Measurements from ENCODE around the gene FREM2.

Gene FREM2

DNA sequence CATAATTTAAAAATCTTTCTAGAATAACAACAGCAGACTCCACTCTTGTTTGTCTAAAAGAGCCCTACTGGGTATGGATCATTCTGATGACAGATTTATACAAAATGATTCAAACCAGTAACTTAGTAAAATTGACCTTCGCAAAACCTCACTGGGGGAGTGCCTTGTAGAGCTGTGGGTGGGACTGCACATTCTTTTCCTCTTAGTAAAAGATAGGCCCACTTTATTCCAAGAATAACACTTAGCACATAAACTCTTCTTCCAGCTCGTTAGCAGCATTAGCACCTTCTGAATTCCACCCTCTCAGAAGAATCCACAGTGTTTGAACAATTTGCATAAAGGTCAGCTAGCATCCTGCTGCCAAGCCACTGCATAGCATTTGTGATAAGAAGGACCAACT, 196.9 kb downstream of the FREM2 start:
- no peak for DNase-seq (ENCODE audit: low read depth)
- no peak overlapping the region for H3K4me3 ChIP-seq (ENCODE audit: low read depth, low read length)
- no peak for TF ChIP-seq MYC (IDR thresholded peaks at IDR 0.05; ENCODE audit: low read depth, low read length)
- TF ChIP-seq, protein P1, sequence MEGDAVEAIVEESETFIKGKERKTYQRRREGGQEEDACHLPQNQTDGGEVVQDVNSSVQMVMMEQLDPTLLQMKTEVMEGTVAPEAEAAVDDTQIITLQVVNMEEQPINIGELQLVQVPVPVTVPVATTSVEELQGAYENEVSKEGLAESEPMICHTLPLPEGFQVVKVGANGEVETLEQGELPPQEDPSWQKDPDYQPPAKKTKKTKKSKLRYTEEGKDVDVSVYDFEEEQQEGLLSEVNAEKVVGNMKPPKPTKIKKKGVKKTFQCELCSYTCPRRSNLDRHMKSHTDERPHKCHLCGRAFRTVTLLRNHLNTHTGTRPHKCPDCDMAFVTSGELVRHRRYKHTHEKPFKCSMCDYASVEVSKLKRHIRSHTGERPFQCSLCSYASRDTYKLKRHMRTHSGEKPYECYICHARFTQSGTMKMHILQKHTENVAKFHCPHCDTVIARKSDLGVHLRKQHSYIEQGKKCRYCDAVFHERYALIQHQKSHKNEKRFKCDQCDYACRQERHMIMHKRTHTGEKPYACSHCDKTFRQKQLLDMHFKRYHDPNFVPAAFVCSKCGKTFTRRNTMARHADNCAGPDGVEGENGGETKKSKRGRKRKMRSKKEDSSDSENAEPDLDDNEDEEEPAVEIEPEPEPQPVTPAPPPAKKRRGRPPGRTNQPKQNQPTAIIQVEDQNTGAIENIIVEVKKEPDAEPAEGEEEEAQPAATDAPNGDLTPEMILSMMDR (IDR thresholded peaks at IDR 0.05; ENCODE audit: low read depth, low read length), result no peak
- no peak for TF ChIP-seq POLR2A (IDR thresholded peaks at IDR 0.05; ENCODE audit: extremely low read depth, insufficient read length)
- TF ChIP-seq, protein P2, sequence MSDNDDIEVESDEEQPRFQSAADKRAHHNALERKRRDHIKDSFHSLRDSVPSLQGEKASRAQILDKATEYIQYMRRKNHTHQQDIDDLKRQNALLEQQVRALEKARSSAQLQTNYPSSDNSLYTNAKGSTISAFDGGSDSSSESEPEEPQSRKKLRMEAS (IDR thresholded peaks at IDR 0.05; ENCODE audit: low read depth, low read length), result no peak

DNA sequence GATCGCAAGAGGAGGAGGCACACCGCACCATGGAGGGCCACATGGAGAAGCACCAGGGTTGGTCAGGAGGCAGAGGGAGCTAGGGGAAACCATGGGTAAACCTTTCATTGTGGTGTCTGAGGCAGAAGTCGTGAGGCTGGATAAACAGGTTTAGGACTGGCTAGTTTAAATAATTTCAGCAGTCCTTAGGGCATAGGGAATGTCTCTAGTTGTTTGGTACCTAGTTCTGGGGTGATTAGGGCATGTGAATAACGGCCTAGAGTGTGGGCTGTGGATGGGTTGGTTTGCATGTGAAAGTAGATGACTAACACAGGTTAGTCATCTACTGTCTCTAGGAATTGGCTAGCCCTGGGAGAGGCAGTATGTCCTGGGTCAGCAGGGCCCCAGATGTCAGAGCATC, 201.4 kb downstream of the FREM2 start:
- no peak for DNase-seq (ENCODE audit: low read depth)
- no peak overlapping the region for H3K4me3 ChIP-seq (ENCODE audit: low read depth, low read length)
- no peak for TF ChIP-seq MYC (IDR thresholded peaks at IDR 0.05; ENCODE audit: low read depth, low read length)
- TF ChIP-seq, protein P1 (IDR thresholded peaks at IDR 0.05; ENCODE audit: low read depth, low read length), result no peak
- TF ChIP-seq, protein P2 (IDR thresholded peaks at IDR 0.05; ENCODE audit: low read depth, low read length), result no peak
- no peak for TF ChIP-seq POLR2A (IDR thresholded peaks at IDR 0.05; ENCODE audit: extremely low read depth, insufficient read length)

DNA sequence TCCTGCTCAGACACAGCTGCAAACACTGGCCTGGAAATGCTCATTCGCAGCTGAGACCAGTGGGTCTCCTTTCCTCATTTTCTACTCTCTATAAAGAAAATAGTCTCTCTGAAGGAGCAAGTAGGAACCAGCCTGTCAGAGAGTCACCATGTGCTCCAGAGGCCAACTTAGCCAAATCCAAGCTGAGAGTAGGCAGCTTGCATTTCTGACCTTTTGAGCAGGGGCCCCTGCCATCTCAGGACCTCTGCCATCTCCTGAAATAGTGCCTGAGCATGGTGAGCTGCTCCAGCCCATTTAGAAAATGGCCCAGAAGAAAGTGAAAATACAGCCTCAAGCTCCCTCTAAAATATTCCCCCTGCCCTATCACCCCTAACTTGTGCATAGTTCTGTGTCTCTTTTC, 208.2 kb downstream of the FREM2 start:
- H3K4me3 ChIP-seq (ENCODE audit: low read depth, low read length), result no peak overlapping the region
- no peak for DNase-seq (ENCODE audit: low read depth)
- no peak for TF ChIP-seq MYC (IDR thresholded peaks at IDR 0.05; ENCODE audit: low read depth, low read length)
- TF ChIP-seq, protein P2 (IDR thresholded peaks at IDR 0.05; ENCODE audit: low read depth, low read length), result no peak
- TF ChIP-seq, protein P1 (IDR thresholded peaks at IDR 0.05; ENCODE audit: low read depth, low read length), result no peak
- no peak for TF ChIP-seq POLR2A (IDR thresholded peaks at IDR 0.05; ENCODE audit: extremely low read depth, insufficient read length)

DNA sequence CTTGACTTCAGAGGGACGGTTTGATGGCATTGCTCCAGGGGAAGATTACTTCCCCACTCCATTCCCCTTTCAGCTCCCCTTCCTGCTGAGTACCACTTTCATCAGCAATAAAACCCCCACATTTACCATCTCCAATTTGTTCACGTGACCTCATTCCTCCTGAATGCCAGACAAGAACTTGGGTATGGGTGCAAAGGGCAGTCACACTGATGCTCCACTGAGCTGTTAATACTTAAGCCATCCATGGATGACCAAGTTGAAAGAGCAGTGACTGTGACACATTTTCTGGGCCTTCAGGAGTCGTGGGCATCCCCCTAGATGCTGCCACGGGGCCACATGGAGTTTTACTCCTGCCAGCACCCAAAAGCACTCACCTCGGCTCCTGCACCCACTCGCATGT, 210.6 kb downstream of the FREM2 start:
- no peak for DNase-seq (ENCODE audit: low read depth)
- TF ChIP-seq MYC (IDR thresholded peaks at IDR 0.05; ENCODE audit: low read depth, low read length), result no peak
- TF ChIP-seq, protein P1 (IDR thresholded peaks at IDR 0.05; ENCODE audit: low read depth, low read length), result no peak
- TF ChIP-seq POLR2A (IDR thresholded peaks at IDR 0.05; ENCODE audit: extremely low read depth, insufficient read length), result no peak
- TF ChIP-seq, protein P2 (IDR thresholded peaks at IDR 0.05; ENCODE audit: low read depth, low read length), result no peak
- no peak overlapping the region for H3K4me3 ChIP-seq (ENCODE audit: low read depth, low read length)

DNA sequence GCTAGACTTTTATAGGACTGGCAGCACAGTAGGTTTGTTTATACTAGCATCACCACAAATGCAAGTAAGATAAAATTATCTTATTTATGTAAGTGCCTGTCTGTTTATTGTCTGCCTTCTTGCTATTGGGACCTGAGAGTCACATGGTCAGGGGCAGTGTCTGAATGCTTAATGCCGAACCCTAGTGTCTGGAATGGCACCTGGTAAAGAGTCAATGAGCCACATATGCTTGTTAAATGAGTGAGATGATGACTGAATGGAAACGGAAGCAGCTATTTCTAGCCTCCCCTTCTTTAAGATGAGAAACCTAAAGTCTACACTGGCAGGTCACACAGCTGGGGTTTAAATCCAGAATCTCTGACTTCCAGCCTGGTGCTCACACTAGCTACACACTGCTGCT, 211.6 kb downstream of the FREM2 start:
- H3K4me3 ChIP-seq (ENCODE audit: low read depth, low read length), result no peak overlapping the region
- TF ChIP-seq, protein P2 (IDR thresholded peaks at IDR 0.05; ENCODE audit: low read depth, low read length), result no peak
- TF ChIP-seq, protein P1 (IDR thresholded peaks at IDR 0.05; ENCODE audit: low read depth, low read length), result no peak
- TF ChIP-seq POLR2A (IDR thresholded peaks at IDR 0.05; ENCODE audit: extremely low read depth, insufficient read length), result no peak
- TF ChIP-seq MYC (IDR thresholded peaks at IDR 0.05; ENCODE audit: low read depth, low read length), result no peak
- no peak for DNase-seq (ENCODE audit: low read depth)

DNA sequence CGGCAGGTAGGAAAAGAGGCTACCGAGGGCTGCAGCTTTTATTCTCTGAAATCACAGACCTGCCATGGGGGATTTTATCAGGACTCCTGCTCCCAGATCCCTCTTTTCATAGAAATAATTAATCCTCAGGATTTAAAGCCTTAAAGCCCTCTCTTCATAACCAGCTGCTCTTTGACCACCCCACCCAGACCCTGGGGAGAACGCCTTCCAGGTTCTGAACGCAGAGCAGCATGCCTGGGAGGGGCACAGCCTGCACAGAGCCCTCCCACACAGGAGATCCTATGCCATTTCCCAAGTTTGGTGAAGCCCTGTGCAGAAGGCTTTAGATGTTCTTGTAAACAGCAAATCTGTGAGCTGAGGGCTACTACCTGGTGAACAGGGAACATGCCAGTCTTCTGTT, 212.7 kb downstream of the FREM2 start:
- no peak for DNase-seq (ENCODE audit: low read depth)
- TF ChIP-seq POLR2A (IDR thresholded peaks at IDR 0.05; ENCODE audit: extremely low read depth, insufficient read length), result no peak
- TF ChIP-seq MYC (IDR thresholded peaks at IDR 0.05; ENCODE audit: low read depth, low read length), result no peak
- TF ChIP-seq, protein P1 (IDR thresholded peaks at IDR 0.05; ENCODE audit: low read depth, low read length), result no peak
- TF ChIP-seq, protein P2 (IDR thresholded peaks at IDR 0.05; ENCODE audit: low read depth, low read length), result no peak
- H3K4me3 ChIP-seq (ENCODE audit: low read depth, low read length), result no peak overlapping the region

All from NB4 (cell line).